LHCN-M2 (cell line): ENCODE results near the gene MAB21L3. TPM values are rescaled to one million over a fixed set of nuclear protein-coding genes. Genes with fewer than 3 reads are reported as not detected.
A peak's percentile ranks its signal among the peaks of the same experiment; 100 is the strongest.

Experiments used
- DNase-seq: peaks from one replicate; pipeline ENCODE4 v3.0.0-alpha.2; 2012; ENCODE audit warnings: low read depth
- polyA plus RNA-seq: library from polyadenylated mRNA; unstranded; fragments of >200 nt; gene quantifications from one replicate; pipeline ENCODE4 v1.2.1, GENCODE V29; 2012; ENCODE audit warnings: missing spikeins
- total RNA-seq: library from RNA; depleted of rRNA; stranded (reverse); fragments of >200 nt; gene quantifications from 2 replicates; pipeline ENCODE4 v1.2.3, GENCODE V29; 2014; rRNA removed

The MAB21L3 gene
- 0.06 TPM in 1 of 2 replicates, not detected in the other for total RNA-seq
- 0.04 TPM for polyA plus RNA-seq

- no peak for DNase-seq
Observed at GRCh38 chr1:116110567-116111523, at the start of gene MAB21L3. MAB21L3 (plus strand) TSS chr1:116111399; CDS start chr1:116112616, 1,217 bp downstream.

- no peak for DNase-seq
Observed at GRCh38 chr1:116062201-116062600, 49.0 kb upstream of the MAB21L3 start.

GRCh38 chr1:116064616-116065015, 46.6 kb upstream of the MAB21L3 start:
- peak; percentile 56 for DNase-seq

GRCh38 chr1:116066868-116067565, 44.2 kb upstream of the MAB21L3 start:
- DNase-seq, result peak; percentile 86

- DNase-seq, result peak; percentile 99
Observed at GRCh38 chr1:116067566-116067890, 43.7 kb upstream of the MAB21L3 start.

- no peak for DNase-seq
Observed at GRCh38 chr1:116075575-116075974, 35.6 kb upstream of the MAB21L3 start.

- no peak for DNase-seq
Observed at GRCh38 chr1:116075990-116076389, 35.2 kb upstream of the MAB21L3 start.

GRCh38 chr1:116076831-116077230, 34.4 kb upstream of the MAB21L3 start:
- no peak for DNase-seq

GRCh38 chr1:116078699-116079223, 32.4 kb upstream of the MAB21L3 start:
- no peak for DNase-seq

GRCh38 chr1:116087628-116088027, 23.6 kb upstream of the MAB21L3 start:
- no peak for DNase-seq

- no peak for DNase-seq
Observed at GRCh38 chr1:116089870-116090269, 21.3 kb upstream of the MAB21L3 start.

GRCh38 chr1:116091083-116091482, 20.1 kb upstream of the MAB21L3 start:
- no peak for DNase-seq

GRCh38 chr1:116092752-116093489, 18.3 kb upstream of the MAB21L3 start:
- no peak for DNase-seq

- no peak for DNase-seq
Observed at GRCh38 chr1:116095027-116095426, 16.2 kb upstream of the MAB21L3 start.

- no peak for DNase-seq
Observed at GRCh38 chr1:116096013-116096618, 15.1 kb upstream of the MAB21L3 start.

GRCh38 chr1:116097626-116098025, 13.6 kb upstream of the MAB21L3 start:
- no peak for DNase-seq

GRCh38 chr1:116099379-116099778, 11.8 kb upstream of the MAB21L3 start:
- DNase-seq, result no peak

GRCh38 chr1:116099919-116100318, 11.3 kb upstream of the MAB21L3 start:
- no peak for DNase-seq

- DNase-seq, result no peak
Observed at GRCh38 chr1:116104667-116105066, 6.5 kb upstream of the MAB21L3 start.

- DNase-seq, result no peak
Observed at GRCh38 chr1:116105996-116106395, 5.2 kb upstream of the MAB21L3 start.

- no peak for DNase-seq
Observed at GRCh38 chr1:116106646-116107045, 4.6 kb upstream of the MAB21L3 start.
